Embryonic facial prominence (tissue), 1 donor: ENCODE measurements around the gene SLC8B1.

Experiments
- DNase-seq: peaks from one replicate; pipeline ENCODE4 v3.0.0-alpha.2; 2016; ENCODE audit errors: extremely low spot score

The SLC8B1 gene

DNA sequence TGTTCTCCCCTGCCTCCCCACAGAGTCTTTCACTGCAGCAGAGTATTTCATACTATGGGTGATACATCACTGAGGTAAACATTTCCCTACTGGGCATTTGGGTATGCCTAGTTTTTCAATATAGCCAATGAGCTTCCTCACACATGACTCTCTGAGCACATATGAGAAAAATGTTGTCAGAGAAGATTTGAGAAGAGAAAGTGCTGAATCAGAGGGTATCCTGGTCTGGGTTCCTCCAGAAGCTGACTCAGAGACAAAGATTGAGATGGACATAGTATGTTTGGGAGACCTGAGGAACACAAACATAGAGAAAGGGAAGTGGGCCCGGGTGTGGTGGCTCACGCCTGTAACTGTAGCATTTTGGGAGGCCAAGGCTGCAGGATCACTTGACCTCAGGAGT lies 12.6 kb downstream of the SLC8B1 start:
- no peak for DNase-seq

DNA sequence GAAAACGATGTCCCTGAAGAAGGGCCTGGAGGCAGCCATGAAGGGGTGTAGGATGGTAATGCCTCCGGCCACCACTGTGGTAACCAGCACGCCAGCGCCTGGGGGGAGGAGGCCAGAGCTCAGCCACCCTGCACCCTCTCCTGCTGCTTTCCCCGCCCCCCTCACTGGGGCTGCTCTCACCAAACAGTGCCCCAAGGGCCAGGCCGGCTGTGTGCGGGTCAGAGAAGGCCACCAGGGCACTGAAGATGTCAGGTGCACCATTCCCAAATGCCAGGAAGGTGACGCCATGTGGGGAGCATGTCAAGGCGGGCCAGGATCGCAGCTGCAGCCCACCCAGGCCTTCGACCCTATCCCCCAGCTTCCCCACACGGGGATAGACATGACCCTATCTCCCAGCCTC lies 14.5 kb downstream of the SLC8B1 start:
- no peak for DNase-seq

DNA sequence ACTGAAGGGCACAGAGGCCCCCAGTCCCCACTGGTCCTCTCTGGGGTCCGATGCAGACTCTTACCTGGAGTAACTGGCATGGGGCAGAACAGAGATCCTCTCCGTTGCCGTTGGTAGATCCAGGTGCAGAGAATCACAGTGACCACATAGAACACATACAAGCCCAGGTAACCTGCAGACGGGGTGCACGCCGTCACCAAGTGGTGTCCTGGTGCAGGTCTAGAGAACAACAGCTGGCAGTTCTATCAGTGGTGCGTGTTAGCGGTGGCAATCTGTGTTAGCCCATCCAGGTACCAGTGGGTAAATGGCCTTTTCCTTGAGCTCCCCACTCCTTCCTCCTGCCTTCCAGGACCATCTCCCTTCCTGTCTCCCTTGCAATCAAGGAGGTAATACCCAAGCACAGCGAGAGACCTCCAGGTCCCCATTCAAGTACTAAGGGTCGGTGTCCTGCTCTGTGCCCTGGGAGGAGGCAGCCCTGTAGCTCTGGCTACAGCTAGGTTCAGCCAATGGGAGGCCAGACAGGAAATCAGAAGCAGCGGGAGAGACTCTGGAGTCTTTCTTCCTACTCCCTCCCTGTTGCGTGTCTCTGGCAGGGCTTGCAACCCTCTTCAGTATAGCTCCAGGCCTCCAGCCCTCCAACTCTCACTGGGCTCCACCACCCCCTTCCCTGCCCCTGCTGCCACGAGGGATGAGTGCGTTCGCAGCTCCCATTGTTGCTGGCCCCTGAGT lies 15.8 kb downstream of the SLC8B1 start:
- no peak for DNase-seq

DNA sequence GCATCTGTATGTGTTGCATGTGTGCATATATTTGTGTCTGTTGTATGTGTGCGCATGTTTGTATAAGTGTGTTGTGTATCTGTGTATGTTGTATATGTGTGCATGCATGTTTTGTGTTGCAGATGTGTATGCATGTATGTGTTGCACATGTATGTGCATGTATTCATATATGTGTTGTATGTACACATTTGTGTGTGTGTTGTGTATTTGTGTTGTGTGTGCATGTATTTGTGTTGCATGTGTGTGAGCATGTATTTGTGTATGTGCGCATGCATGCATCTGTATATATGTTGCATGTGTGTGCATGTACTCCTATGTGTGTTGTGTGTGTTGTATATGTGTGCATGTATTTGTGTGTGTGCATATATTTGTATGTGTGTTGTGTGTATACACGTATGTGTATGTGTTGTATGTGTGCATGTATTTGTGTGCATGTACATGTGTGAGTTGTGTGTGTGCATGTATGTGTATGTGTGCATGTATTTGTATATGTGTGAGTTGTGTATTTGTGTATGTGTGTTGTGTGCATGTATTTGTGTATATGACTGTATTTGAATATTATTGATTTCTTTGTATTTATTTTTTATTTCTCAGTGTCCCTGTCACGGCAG lies 16.8 kb downstream of the SLC8B1 start:
- no peak for DNase-seq

DNA sequence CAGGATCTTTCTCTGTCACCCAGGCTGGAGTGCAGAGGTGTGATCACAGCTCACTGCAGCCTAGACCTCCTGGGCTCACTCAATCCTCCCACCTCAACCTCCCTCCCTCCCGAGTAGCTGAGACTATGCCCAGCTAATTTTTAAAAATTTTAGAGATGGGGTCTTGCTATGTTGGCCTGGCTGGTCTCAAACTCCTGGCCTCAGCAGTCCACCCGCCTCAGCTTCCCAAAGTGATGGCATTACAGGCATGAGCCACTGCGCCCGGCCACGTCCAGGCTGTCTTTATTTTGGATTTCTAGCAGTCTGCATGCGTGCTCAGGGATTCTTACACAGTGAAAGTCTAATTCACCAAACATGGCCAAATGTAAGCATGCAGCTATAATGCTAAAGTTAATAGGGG lies 17.8 kb downstream of the SLC8B1 start:
- DNase-seq = no peak

DNA sequence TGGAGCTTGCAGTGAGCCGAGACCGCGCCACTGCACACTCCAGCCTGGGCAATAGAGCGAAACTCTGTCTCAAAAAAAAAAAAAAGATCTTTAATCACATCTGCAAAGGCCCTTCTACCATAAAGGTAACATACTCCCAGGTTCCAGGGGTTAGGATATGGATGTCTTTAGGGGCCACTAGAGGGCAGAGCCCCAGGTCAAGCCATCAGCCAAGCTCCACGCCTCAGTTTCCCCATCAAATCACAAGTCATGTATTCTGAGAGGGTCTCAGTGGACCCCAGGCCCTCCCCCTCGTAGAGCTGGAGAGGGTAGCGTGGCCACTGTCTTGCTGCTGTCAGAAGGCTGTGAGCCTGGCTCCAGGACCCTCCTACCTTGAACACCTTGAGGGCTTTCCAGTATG lies 18.8 kb downstream of the SLC8B1 start:
- no peak for DNase-seq

DNA sequence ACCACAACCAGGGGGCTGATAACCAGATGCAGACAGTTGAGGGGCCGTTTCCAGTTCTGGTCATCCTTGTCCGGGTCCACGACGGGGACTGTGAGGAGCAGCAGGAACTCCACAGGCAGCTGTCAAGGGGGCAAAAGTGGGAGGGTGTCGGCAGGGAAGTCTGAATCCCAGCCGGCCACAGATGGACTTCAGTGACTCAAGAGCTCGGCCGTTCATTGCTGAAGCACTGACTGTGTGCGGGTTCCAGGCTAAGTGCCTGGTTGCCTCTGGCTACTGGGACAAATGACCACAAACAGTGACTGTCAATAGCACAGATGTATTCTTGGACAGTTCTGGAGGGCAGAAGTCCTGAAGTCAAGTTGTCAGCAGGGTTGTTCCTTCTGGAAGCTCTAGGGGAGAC lies 19.6 kb downstream of the SLC8B1 start:
- no peak for DNase-seq

DNA sequence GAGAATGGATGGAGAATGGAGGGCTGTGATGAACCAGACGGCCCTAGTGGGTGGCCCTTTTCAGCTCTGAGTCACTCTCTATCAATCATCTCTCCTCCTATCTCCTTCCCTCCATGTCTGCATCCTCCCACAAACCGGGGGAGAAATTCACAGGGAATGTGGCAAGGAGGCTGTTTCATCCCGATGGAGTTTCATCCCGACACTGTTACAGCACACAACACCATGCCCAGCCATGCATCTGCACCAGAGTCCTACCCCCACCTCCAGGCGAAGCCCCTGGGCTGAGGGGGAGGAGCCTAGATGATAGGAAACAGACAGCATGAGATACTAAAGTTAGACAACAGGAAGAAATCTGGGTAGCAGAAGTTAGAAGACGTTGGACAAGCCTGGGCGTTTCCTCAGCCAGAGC lies 20.8 kb downstream of the SLC8B1 start:
- no peak for DNase-seq

DNA sequence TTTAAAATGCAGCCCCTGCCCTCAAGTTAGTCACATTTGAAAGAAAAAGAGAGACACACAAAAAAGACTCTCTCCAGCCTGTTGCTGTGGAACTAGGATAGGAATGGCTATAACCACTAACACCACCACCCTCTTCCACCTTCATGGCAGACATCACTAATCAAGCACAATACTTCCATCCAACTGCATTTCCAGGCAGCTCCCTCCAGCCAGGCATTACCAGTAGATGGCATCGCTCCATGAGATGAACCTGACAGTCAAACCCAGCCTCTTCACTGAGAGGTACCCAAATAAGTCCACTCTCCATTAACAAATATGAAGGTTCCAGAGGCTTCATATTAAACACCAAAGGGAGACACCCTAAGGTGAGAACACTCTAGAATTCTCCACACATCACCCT lies 24.4 kb downstream of the SLC8B1 start:
- no peak for DNase-seq

DNA sequence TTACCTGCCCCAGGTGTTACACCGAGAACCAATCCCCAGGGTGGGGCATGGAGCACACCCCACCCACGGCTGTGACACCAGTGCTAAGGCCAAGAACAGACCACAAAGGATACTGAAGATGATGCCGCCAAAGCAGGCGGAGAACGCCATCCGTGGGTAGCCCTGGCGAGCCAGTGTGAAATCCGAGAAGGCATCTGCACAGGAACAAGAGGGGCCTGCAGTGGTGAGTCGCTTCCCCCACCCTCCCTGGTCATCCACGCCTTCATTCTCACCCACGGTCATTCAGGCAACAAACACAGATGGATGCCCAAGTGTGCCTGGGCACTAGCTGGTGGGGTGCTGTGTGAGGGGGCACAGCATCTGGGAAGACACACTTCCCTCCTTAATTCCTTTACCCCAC lies 28.5 kb downstream of the SLC8B1 start:
- DNase-seq = no peak

DNA sequence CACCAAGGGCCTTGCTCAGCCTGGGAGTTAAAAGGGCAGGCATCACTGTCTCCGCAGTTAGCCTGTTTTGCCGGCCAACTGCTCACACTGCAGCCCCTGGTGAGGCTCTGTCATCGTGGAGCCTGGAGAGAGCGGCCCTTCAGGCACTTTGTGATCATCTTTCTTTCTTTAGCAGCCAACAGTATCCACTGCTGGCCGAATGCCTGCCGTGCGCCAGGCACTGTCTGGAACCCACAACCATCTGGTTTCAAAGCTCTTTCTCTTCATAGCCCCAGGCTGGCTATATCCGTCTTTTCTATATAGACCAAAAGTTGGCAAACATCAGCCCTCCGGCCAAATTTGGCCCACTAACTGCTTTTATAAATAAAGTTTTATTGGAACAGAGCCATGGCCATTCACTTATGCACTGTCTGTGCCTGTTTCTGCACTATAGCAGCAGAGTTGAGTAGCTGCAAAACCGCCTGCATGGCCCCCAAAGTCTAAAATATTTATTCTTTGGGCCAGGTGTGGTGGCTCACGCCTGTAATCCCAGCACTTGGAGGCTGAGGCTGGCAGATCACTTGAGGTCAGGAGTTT lies 29.5 kb downstream of the SLC8B1 start:
- no peak for DNase-seq

DNA sequence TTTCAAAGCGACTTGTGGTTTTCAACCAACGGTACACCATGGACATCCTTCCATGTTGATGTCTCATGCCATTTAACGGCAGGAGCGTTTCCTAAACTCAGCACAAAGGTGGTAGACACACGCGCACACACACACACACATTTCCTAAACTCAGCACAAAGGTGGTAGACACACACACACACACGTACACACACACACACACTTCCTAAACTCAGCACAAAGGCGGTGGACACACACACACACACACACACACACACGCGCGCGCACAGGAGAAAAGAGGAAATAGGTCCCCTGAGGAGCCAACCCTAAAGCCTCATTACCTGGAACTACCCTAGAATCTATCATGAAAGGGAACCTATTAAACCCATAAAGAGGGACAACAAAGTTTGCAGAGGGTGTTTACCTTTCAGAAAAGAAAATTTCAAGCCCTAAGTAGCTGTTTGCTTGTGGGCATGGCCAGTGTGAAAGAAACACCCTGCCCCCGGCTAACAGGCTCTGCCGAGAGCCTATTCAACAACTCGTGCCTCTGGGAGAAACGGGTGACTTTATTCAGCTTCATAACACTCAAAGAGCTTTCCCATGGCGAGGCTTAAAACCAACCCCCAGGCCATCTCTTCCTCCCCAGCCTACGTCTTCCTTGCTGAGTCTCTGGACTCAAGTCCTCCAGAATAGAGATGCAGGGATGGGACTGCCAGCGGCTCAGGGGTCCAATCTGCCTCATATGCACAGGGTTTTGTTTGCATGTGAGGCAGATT lies 31.8 kb downstream of the SLC8B1 start:
- DNase-seq = no peak

DNA sequence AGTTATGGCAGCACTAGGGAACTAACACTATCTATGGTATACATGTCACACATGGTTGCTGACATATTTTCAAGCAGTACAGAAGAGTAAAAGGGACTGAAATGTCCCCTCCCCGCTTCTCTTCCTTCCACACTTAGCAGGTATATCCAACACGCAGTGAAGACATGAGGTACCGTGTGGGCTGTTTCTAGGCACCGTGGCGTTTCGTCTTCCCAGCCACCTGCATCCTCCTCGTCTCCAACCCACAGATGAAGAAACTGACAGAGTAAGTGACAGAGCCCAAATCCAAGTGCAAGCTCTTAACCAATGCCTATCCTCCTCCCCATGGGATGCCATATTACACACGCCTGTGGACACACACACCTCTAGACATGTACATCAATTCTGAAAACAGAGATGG lies 32.4 kb downstream of the SLC8B1 start:
- no peak for DNase-seq

DNA sequence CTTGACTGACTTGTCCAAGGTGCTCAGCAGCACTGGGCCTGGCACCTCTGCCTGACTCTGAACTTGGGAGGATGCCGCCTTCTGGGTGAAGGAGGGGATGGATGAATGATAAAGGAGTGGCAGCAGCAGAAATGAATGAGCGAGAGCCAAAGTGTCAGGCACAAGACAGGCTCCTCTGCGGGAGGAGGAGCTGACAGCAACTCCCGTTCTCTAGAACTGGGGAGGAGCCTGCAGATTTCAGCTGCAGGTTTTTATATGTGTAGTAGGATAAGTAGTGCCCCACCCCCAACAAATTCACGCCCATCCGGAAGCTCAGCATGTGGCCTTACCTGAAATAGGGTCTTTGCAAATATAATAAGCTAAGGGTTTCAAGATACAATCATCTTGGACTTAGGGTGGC lies 33.1 kb downstream of the SLC8B1 start:
- no peak for DNase-seq

DNA sequence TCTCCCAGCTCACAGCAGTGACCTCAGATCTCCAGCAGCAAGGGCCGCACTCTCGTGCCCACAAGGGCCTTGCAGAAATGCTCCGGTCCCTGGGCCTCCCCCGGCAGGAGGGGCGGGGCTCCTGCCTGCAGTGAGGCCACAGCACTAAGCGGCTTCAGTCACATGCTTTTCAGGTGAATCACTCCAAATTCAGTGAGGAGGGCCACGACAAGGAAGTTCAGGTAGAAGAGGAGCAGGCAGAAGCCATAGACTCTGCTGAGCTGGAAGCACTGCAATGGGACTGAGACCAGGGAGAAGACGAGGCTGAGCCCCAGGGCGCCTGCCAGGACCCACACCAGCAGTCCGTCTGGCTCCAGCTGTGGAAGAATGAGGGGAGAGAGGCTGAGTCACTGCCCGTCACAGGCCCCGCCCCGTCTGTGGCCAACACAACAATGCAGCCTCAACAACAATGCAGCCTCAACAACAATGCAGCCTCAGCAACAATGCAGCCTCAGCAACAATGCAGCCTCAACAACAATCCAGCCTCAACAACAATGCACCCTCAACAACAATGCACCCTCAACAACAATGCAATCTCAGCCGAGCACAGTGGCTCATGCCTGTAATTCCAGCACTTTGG lies 35.2 kb downstream of the SLC8B1 start:
- no peak for DNase-seq

DNA sequence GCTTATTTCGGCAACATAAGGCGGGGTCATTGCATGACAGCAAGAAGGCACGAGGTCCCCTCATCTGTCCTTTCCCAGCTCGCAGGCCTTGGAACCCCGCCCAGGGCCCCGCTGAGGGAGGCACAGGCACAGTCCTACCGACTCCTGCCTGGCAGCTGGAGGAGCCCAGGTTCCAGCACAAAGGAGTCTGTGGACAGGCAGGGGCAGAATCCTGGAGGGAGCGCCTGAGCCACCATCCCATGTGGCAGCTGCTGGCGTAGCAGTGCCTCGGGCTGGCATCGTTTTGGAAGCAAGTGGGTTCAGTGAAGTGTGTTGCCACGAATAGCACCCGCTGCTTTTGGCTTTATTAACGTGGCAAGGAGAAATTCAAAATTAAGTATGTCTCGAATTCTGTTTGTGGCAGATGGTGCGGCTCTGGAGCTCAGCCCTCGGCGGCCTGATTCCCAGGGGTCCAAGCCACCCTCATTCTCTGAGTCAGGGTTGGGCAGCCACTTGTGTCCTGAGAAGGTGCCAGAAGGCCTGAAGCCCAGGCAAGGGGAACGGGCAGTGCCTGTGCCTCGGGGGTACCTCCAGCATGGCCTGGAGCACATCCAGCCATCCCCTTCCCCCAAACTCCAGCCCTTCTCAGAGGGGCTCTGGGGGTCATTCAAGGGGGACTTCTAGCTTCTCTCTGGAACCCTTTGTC lies 35.9 kb downstream of the SLC8B1 start:
- DNase-seq = no peak

DNA sequence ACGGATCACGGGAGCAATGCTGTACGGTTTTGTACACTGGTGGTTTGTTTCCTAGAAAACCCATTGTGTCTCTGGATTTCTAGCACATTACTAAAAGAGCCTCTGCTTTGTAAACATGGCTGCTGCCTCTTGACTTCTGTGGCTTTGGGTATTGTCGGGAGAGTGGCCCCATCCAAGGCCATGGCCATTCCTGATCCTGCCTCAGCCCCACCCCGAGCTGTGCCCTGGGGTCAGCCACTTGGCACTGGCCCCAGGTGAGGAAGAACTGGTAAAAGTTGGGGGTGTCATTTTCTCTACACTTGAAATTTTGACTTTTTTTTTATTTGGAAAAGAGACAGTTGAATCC lies 36.5 kb downstream of the SLC8B1 start:
- no peak for DNase-seq

DNA sequence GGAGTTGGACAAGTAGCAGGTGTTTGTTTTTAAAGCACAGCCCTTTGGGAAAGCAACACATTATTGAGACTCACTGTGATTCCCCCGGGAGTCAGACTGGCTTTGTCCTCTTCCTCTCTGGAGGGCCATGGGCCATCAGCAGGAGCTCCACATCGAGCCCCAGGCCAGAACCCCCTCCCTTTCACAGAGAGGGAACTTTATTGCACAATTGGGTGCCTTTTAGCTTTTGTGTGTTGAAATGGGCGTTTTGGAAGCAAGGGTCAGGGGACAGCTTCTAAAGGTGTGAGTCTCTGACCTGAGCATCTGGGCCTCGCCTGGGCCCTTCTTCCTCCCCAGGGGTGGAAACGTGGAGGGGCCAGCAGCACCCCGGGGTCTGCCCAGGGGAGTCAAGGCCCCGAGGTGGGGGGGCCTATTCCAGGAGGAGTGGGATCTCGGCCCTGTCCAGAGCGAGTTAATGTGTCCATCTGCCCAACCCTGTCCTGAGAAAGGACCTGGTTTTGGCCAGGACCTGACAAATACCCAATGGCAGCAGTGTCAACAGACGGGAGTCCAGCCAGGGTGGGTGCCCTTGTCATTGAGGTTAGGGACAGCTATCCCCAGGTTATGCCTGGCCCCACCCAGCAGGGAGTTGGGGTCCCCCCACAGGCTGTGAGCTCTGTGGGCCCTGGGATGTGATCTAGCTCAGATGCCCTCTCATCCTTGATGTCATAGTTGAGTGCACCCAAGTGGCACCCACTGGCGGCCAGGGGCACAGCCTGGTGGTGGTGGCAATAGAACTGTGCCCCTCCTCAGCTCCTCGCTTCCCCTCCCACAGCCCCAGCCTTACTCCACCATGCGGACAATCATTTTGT lies 37.1 kb downstream of the SLC8B1 start:
- no peak for DNase-seq

DNA sequence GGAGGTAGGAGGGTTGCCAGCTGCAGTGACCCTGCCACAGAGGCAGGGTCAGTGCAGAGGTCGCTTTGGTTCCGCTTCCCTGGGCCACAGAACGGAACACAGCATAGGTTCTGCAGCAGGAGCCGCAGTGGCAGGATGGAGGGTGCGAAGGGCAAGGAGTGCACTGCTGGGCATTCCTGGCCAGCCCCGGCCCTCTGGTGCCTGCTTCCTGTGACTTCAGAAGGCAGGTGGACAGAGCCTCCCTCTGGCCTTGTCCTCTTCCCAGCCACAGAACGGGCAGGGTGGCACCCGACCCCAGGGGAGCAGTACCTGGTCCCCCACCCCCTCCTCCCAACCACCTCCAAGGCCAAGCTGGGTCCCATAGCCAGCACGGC lies 37.7 kb downstream of the SLC8B1 start:
- no peak for DNase-seq

DNA sequence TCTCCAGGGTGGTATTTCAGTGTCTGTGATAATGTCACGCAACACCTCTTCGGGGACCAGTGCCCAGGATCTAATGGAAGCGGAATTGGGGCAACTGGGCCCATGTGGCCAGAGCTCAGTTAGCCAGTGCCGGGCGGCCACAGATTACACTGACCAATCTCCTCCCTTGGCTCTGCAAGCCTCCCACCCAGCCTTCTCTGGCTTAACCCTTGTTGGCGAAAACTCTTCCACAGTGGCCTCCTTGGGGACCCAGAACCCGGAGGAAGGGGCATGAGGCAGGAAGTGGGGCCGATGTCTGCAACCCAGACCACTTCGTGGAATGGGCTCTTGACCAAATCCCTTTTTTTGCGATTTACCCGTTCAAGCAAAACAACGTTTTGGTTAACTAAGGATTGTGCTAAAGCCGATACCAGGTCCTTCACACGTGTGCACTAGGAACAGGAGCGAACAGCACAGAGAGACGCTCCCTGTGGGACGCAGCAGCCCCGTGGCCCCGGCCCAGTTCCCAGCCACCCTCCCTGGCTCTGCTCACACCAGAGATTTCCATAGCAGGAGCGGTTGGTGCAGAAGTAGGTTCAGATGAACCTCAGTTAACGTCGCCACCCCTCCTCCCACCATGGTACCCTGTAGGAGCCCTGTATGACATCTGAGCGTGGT lies 38.2 kb downstream of the SLC8B1 start:
- DNase-seq = no peak
